Fibroblast of lung (primary cell): Measurements from ENCODE around the gene ATP5F1A.

Source experiments
- CTCF ChIP-seq, 2 donors: IDR thresholded peaks in 1 of 2; conservative IDR thresholded peaks in 1 of 2; 1 replicate in 1 of 2; 2 replicates in 1 of 2; pipeline ENCODE4 v1.5.1; 2011 to 2012; ENCODE audit warnings: low read length in 2 of 2, control low read depth in 1 of 2, inconsistent platforms in 1 of 2, low read depth in 1 of 2, mild to moderate bottlenecking in 1 of 2
- EZH2 ChIP-seq: IDR thresholded peaks from 2 replicates; pipeline ENCODE4 v1.5.1; 2012; ENCODE audit warnings: low read length, control low read depth, mild to moderate bottlenecking; ENCODE audit errors: missing control alignments

GRCh38 chr18:46072376-46072867 is 25.7 kb downstream of the ATP5F1A start:
- TF ChIP-seq EZH2 (no peak), CTCF (conservative IDR thresholded peaks at IDR 0.05 in 1 of 2, IDR thresholded peaks at IDR 0.05 in 1 of 2; ENCODE audit: low read depth in 1 of 2, low read length in 2 of 2) (peak in 1 of 2 donors; percentile 3)
